Measurements from ENCODE around the gene FAM53B.

The FAM53B gene

DNA sequence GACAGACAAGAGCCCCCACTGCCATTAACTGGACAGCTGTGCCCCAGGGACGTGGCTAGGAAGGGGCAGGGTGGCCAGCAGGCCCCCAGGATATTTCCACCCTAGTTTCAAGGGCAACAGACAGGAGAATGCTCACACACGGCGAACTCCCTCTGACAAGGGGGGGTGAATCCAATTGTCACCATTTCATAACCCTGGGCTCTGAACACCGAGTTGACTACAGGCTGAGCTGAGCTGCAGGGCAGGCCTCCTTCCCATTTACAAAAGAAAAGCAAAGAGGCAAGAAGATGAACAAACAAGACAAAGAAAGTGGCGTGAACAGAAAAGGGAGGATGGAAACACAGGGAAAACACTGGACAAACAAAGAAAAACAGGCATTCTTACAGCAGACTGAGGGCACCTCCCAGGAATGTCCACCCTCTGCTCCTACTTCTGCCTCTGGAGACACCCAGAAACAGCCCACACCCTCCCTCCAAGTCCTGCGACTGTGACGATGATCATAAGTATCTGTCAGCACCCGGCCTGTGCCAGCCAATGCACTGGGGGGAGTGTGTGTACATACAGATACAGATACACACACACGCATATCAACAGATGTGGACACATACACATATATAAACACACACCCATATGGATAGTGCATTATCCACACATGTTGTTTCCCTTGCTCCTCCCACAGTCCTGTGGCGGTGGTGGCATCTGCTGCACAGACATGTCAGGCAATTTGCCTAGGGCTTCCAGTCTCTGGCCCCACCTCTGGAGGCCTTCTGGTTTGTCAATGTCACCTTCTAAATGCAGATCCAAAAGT lies 66.2 kb downstream of the FAM53B start:
- no peak for DNase-seq (ENCODE audit: low spot score)

DNA sequence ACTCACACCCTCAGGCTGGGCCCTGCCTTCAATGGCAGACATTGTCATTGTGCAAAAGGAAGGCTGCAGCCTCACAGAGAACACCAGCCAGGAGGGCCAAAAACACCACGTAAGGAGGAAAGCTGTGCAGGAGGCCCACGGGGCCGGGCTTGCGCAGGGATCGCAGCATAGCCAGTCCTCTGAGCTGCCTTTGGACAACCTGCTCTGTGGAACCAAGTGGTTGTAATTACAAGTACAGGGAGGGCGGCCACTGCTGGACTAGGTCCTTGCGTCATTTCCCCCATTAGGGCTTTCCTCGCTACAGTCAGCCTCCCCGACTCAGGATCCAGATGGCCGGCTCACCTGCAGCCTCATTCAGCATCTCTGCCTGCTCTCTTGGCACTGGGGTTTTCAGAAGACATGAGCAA lies 66.9 kb downstream of the FAM53B start:
- no peak for DNase-seq (ENCODE audit: low spot score)

DNA sequence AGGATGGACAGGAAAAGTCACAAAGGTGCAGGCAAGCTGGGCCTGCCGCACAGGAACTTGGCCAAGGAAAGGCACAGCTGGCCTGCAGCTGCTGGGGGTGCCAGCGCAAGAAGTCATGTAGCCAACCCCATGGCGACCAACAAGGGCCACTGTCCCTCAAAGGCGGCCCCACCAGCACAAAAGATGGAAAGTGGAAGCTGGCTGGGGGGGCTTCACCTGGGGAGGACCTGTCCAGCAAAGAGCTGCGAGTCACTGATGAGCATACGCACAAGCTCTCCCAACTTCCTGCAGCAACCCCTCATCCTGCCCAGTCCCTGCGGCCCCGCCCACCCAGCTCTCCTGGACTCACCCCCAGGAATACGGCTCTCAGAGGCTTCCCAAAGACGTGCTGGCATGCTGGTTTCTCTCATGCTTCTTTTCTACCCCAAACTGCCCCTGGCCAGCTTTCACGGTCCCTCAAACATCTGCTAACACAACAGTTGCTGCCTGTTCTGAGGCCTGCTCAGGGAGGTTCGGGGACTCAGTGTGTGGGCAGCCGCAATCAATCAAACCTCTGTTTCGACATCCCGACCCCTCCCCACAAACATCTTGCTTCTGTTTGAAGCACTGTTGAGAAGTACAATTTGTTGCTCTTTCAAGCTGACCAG lies 67.6 kb downstream of the FAM53B start:
- no peak for DNase-seq (ENCODE audit: low spot score)

DNA sequence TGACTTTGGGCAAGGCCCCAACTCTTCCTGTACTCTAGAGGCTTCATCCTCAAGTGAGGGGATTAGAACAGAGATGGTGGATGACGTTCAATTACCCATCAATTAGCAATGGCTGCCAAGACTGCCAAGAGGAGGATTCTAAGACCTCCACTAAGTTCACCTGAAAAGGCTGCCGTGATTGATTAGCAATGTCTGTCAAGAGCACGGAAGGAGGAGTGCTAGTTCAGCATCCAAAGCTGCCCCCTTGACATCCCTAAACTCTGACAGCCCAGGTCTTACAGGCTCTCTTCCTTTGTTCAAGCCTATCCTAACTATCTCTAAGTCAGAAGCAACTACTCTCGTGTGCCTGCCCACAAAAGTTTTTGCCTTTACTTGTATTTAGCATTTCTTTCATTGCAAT lies 68.4 kb downstream of the FAM53B start:
- no peak for DNase-seq (ENCODE audit: low spot score)

DNA sequence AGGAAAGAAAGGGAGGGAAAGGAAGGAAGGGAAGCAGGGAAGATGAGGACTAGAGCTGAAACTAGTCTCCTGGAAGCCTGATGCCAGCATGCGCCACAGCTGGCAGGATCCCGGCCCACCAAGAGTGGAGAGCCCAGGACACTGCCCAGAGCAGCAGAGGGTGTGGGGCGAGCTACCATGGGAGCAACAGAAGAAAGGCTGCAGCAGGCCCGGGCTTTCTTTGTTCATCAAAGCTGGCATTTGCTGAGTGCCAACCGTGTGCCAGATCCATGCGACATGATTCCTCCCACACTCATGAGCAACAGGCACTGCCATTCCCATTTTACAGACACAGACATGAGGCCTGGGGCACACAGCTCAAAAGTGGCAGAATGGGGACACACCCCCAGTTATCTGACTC lies 68.9 kb downstream of the FAM53B start:
- DNase-seq (ENCODE audit: low spot score), result no peak

DNA sequence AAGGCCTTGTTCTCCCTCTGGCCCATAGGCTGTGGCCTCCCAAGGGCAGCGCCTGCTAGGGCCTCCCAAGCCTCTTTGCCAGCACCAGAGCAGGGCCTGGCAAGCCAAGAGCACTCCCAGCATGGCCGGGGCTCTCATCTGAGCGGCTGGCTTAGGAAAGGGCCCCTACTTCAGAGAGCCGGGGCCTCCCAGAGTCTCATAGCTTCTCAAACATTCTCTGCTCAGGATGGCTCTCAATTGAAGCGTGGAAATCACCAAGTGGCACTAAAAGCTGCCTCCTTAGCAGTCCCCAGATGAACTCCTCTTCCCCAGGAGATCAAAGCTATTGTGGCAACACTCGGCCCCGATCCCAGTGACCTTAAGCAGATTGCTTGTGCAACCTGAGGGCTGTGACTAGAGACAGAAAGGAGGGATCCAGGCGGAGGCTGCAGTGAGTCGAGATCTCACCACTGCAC lies 69.4 kb downstream of the FAM53B start:
- no peak for DNase-seq (ENCODE audit: low spot score)

DNA sequence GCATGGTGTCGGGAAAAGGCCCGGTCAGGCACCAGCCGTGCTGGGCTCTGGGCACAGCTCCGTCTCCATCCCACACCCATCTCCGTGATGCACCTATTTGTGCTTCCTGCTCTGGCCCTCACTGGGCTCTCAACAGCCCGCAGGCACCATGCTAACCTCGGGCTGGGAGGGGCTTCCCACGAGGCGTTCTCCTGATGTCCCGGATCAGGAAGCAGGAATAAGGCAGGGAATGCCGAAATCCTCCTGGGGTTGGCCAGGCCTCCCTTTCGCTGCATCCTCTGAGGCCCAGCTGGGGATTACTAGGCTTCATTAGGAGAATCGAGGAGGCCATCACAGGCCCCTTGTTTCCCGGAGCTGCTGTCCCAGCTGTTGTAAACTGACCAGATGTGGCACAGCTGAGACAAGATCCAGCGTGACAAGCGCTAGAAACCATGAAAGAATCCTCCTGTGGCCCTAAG lies 72.0 kb downstream of the FAM53B start:
- no peak for DNase-seq (ENCODE audit: low spot score)

DNA sequence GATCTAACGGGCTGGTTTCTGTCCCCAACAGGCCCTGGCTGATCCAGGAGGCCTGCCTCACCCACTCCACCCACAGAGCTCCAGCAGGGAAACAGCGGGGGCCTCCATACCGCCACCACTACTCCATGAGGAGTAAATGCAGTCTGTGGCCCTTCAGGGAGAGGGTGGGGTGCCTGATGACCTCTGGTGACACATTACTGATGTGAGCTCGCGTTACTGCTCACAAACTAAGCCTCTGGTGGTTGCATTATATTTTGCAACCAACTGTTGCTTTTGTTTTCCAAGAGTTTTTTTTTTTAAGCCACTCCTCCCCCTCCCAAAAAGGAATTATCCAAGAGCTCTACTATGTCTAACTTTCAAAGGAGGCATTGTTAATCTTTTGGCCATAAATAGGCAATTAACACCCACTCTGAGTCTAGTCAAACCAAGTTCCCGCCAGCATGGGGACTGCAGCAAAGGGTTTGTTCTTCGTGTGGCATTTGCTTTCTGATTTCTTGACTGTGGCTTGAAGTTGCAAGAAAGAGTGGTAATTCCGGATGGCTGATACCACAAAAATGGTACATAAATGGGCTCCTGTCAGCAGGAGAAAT lies 72.6 kb downstream of the FAM53B start:
- DNase-seq (ENCODE audit: low spot score), result peak; percentile 64

DNA sequence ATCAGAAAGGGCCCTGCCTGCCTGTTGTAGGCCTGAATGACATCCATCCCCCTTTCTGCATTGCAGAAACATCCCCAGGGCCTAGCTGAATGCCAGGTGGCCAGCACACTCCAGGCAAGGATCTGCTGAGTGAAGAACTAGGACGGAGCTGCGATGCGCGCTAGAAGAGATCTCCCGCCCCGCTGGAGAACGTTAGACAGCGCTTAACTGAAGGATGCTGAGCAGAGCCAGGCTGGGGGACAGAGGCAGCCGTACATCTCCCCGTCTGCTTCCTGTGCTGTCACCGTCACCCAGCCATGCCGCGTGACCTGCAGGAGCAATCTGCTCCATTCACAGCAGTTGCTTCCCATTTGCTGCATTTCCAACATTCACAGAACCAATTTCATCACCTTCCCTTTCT lies 73.3 kb downstream of the FAM53B start:
- DNase-seq (ENCODE audit: low spot score), result no peak

DNA sequence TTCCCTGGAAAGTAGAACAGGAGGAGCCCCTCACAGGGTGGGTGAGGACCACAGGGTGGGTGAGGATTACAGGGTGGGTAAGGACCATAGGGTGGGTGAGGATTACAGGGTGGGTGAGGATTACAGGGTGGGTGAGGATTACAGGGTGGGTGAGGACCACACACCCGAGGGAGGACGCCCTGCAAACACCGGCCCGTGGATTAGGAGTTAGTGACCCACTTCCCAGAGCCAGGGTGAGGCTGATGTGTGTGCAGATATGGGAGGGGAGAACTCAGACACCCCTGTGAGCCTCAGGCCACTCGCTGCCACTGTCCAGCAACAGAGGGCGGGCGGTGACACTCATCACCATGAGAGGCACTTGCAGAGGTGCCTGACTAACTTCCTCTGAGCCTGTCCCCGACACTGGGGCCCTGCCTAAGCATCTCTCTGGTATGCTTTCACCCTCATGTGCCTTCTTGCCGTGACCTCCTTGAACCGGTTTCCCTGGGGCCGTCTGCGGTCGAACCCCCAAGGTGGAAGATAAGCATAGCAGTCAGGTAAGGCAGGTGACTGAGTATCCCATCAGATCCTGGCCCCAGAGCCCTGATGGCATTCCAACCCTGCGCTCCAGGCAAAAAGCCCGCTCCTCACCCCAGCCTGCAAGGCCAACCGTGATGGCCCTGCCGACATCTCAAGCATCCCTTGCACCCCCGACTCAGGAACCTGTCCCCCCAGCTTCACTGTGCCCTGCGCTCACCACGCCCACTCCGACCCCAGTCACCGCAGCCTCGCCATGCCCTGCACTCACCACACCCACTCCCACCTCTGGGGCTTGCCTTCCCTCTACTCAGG lies 74.1 kb downstream of the FAM53B start:
- DNase-seq (ENCODE audit: low spot score), result no peak

DNA sequence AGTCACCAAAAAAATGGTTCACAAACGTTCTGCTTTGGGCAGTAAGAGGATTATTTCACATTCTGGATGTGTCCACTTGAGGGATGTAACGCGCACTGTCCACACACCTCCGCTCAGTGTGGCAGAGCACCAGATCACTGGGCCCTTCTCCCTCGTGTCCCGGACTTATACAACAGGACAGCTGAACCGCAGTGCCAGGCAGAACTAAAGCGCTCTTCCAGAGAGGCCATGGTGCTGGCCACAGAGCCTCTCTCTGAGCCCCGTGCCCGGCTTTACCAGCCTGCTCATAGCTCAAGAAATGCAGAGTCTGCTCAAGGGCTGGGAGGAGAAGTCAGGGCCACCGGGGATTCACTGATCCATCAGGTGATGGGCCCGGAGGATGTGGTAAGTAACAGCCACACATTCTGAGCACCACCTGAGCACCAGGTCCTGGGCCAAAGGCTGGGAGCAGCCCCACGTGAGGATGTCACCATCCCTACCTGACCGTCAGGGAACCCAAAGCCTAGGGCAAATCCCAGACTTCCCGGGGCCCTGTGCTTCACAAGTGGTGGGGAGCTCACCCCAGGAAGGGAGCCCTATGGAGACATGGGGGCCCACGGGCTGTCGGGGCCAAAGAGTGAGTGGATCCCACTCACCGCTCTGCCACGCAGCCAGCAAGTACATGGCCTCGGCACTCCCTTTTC lies 74.9 kb downstream of the FAM53B start:
- no peak for DNase-seq (ENCODE audit: low spot score)

DNA sequence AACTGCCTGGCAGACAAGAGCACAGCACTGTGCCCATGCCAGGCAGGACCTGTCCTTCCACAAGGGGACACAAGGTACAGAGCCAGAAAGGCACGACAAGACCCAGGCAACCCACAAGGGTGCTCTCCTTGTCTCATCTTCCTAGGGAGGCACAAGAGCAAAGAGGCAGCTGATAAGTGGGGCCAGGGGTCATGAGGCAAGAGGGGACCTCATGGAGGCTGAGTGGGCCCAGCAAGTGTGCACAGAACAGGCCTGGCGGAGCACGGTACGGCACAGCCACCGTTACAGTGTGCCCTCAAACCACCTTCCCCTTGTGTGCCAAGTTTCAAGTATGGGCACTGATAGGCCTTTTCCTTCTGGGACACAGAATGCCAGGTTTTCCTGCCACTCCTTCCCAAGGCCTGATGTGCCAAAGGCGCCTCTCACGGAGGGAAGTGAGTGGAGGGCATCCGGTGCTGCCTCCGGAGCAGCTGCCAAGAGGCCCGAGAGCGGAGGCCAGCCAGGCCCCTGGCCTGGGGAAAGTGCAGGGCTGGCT lies 75.6 kb downstream of the FAM53B start:
- DNase-seq (ENCODE audit: low spot score), result no peak

DNA sequence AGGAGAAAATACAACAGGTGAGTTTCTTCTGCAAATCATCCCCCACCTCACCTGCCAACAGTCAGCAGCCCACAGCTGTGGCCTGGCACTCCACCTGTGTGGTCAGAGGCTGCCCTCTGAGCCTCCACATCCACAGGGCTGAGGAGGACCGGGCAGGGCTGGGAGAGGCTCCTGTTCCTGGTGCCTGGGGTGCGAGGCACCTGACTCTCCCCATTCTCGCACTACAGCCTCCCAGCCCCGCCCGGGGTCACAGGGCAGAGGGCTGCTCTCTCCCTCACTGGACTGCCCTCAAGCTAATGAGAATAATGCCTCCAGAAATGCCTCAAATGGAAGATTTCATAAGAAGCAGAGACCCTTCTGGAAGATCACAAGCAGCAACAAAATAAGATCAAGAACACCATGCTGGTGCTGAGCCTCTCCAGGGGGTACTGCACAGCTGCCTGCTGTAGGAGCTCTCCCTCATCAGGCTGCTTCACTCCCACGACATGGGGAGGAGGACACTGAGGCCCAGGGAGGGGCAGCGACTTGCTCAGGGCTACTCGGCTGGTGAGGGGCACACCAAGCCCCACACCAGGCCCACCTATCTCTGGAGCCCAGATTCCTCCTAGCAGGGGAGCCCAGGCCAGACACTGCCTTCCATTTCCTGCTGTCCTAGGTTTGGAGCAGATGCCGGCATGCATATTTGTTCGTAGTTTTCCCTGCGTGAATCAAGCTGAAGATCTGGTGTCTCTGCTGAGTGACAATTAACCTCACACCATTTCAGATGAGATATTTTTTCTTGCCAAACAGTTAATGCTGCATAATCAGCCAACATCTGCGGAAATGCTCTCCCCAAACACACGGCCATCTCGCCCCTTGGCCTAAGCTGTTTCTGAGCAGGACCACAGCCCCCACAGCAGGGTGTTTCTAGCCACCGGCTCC lies 76.5 kb downstream of the FAM53B start:
- DNase-seq (ENCODE audit: low spot score), result no peak

DNA sequence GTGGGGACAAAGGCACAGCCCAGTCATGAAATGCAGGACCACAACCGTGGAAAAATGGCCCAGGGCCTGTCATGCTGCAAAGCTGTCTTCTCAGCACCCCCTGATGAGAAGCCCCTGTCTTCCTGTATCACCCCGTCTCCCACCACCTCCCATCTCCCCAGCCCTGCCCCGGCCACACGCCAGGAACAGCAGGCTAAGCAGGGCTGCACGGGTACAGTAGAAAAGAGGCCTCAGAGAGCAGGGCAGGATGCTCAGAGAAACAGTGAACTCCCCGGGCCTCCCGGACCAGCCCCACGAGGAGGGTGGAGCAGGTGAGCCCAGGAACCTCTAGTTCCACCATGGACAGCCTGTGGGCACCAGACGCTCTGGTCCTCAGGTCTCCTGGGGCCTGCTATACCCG lies 77.7 kb downstream of the FAM53B start:
- DNase-seq (ENCODE audit: low spot score), result no peak

DNA sequence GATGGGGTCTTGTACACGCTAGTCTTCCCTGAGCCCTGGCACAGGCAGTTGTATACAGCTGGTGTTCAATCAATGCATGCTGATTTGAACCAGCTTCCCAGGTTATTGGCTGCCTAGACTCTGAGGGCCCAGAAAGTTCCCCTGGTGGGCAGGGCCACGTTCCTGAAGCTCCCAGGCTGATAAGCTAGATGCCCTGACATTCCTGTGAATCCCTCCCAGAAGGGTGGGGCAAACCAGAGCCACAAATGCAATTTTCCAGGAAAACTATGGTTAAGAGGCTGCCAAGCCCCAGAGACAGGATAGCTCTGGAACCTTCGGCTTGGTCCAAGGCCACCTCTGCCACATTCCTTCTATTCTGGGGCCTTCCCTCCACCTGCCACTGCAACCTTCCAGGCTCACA lies 78.2 kb downstream of the FAM53B start:
- no peak for DNase-seq (ENCODE audit: low spot score)

DNA sequence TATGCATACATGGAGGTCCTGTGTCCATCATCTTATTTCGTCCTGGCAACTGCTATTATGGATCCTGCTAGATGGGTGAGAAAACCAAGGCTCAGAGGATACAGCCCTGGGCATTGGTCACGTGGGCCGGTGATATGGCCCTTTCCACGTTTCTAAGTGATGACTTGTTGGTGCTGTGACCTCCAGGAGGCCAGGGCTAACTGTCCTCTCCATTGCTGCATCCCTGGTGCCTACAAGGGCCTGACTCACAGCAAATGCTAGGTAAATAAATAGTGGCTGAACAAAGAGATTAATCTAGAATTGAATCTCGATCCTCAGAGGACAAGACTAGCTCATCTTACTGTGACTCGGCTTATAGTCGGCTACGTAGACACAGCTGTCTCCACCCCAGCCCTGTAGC lies 78.6 kb downstream of the FAM53B start:
- no peak for DNase-seq (ENCODE audit: low spot score)

DNA sequence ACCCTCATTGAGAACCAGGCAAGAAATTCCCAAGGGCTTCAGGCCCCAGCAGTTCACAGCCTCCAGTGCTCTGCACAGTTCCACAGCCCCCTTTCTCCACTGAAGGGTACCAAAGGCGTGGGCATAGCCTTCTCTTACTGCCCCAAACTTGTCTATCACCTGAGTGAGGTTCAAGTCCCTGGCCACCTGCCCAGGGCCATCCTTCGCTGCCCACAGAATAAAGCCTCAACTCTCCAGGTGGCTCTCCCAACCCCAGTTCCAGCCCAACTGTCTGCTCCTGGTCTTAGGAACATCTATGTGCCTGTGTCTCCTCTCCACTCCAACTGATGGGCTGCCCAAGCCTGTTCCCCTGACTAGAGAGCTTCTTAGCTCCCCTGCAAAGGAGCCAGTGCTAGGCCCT lies 79.1 kb downstream of the FAM53B start:
- no peak for DNase-seq (ENCODE audit: low spot score)

DNA sequence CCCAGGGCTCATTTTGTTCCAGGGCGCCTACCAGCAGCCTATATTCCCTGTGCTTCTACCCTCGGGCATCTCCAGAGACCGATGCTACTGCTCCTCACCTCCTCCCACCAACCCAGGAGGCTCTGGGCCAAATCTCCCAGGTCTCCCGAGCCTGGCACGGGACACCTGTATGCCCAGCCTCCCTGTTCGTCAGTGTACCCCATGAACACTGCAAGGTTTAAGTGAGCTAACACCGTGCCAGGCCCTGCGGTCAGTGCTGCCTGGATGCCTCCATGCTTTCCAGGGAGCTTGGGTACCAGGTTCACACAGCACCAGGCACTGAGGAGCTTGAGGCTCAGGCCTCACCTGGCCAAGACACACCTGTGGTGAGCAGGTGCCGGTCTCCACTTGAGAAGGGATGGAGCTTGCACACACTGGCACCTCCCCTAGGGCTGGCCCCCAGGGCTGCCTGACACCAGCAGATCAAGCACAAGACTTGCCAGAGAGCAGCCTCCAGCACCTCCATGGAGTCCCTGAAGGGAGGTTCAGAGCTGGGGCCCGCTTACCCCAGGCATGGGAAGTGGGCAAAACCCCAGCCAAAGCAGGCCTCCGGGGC lies 80.3 kb downstream of the FAM53B start:
- no peak for DNase-seq (ENCODE audit: low spot score)

DNA sequence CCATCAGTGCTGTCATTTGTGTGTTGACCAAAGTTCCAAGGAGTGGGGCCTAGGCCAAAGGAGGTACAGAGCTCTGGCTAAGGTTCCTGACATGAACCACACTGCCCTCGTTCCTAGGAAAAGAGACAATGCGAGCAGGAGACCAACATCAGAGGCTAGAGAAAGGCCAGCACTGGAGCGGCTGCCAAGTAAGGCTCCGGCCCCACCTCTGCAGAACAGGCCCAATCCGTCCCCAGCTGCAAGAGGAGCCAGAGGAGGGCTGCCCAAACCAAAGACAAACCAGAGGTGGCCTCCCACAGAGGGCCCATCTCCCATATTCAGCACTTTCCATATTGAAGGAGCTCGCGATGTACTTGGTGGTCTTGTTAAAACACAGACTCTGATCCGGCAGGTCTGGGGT lies 81.0 kb downstream of the FAM53B start:
- no peak for DNase-seq (ENCODE audit: low spot score)

DNA sequence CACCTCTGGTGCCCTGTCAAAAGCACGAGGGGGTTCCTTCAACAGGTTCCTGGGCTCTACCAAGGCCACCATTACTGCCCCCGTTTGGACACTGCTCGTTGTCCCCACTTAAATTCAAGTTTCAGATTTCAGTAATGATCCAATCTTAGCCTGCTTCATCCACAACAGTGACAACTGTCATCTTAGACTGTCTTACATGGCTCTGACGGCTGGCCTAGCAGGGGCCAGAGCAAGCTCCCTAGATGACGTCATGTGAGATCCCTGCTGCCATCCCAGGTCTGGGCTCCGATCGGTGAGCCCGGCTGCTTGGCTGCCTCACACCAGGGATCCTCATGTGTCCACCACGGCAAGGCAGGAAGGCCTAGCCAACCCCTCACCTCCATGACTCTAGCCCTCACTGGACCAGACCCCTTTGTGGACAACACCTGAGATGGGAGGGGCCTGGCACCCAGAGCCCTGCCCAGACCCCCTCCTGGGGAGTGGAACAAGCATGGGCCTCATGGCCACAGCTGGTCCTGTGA lies 82.5 kb downstream of the FAM53B start:
- no peak for DNase-seq (ENCODE audit: low spot score)
